K562 (cell line): Measurements from ENCODE around the gene MARCHF3.

Source experiments
- CTCF ChIP-seq, 3 experiments: IDR thresholded peaks in 2 of 3; conservative IDR thresholded peaks in 1 of 3; 2 replicates each; pipeline ENCODE4 v1.5.1; 2011 to 2012; ENCODE audit warnings: low read length in 3 of 3, mild to moderate bottlenecking in 3 of 3, control low read depth in 2 of 3, improper control_type of control experiment in 1 of 3, inconsistent platforms in 1 of 3, low read depth in 1 of 3, mixed read lengths in 1 of 3, moderate library complexity in 1 of 3; ENCODE audit not compliant: insufficient read depth in 2 of 3
- PATZ1 ChIP-seq: fragments of 250-450 bp; sonication (Bioruptor Pico); IDR thresholded peaks from 2 replicates; pipeline ENCODE4 v1.5.0; 2020; ENCODE audit warnings: mild to moderate bottlenecking, borderline replicate concordance

GRCh38 chr5:126931963-126932660, 98.2 kb downstream of the MARCHF3 start:
- TF ChIP-seq PATZ1 (CRISPR knock-in tag) (no peak), CTCF (IDR thresholded peaks at IDR 0.05 in 2 of 3, conservative IDR thresholded peaks at IDR 0.05 in 1 of 3; ENCODE audit: insufficient read depth in 2 of 3, low read depth in 1 of 3, low read length in 3 of 3) (no peak)
